Small intestine (tissue), 7 donors: ENCODE results near the gene C11orf68. TPM values are rescaled to one million over a fixed set of nuclear protein-coding genes. Genes with fewer than 3 reads are reported as not detected.

ENCODE experiments used
- DNase-seq, 2 donors: peaks; one replicate each; pipeline versions ENCODE4 v3.0.0 to v3.0.0-alpha.2; 2013
- FAIRE-seq: peaks from 2 replicates; lab custom pipeline; 2012; peaks lifted over from hg19 to GRCh38; lab: Jason Lieb, UNC
- H3K27ac ChIP-seq, 3 donors: one replicate each; pipeline ENCODE4 v1.5.1; 2013; ENCODE audit warnings: low read length in 2 of 3, mild to moderate bottlenecking in 2 of 3, control low read depth in 1 of 3, inconsistent platforms in 1 of 3, low read depth in 1 of 3, moderate library complexity in 1 of 3
- H3K27me3 ChIP-seq, 3 donors: one replicate each; pipeline ENCODE4 v1.6.1; 2013; ENCODE audit warnings: low read length in 3 of 3, inconsistent platforms in 1 of 3; ENCODE audit not compliant: control insufficient read depth in 3 of 3, insufficient read depth in 3 of 3
- H3K36me3 ChIP-seq, 3 donors: one replicate each; pipeline ENCODE4 v1.6.1; 2013; ENCODE audit warnings: low read length in 3 of 3, inconsistent platforms in 1 of 3, low read depth in 1 of 3, mild to moderate bottlenecking in 1 of 3, moderate library complexity in 1 of 3; ENCODE audit not compliant: control insufficient read depth in 3 of 3, insufficient read depth in 2 of 3
- H3K4me1 ChIP-seq, 3 donors: one replicate each; pipeline ENCODE4 v1.6.1; 2013; ENCODE audit warnings: low read length in 2 of 3, inconsistent platforms in 1 of 3, low read depth in 1 of 3, mild to moderate bottlenecking in 1 of 3, moderate library complexity in 1 of 3; ENCODE audit not compliant: control insufficient read depth in 3 of 3, insufficient read depth in 2 of 3
- H3K4me3 ChIP-seq, 3 donors: one replicate each; pipeline ENCODE4 v1.5.1; 2013; ENCODE audit warnings: low read length in 3 of 3, control low read depth in 1 of 3, inconsistent platforms in 1 of 3, low read depth in 1 of 3, mild to moderate bottlenecking in 1 of 3, moderate library complexity in 1 of 3
- H3K9me3 ChIP-seq, 2 donors: one replicate each; pipeline ENCODE4 v1.6.1; 2013; ENCODE audit warnings: low read depth in 1 of 2, low read length in 1 of 2; ENCODE audit not compliant: control insufficient read depth in 2 of 2, insufficient read depth in 1 of 2
- WGBS, 3 donors: extraction: QIAGEN DNeasy Blood & Tissue Kit; methylation state at CpG; one replicate each; pipeline ENCODE4 v1.1.7; 2013; 5-methylcytosine and 5-hydroxymethylcytosine counted together
- polyA plus RNA-seq, 4 donors: library from polyadenylated mRNA; stranded (reverse) in 3 of 4; unstranded in 1 of 4; fragments of 200-250 nt in 3 of 4; fragments of 120-200 nt in 1 of 4; gene quantifications; one replicate each; pipeline versions ENCODE4 v1.2.1 to v1.2.3, GENCODE V29; 2013
- donor health status: healthy with polysubstance abuse.
- donor health status: control.
- donor health status: control.
- donor health status: Bipolar disorder and iron deficiency.
- donor health status: healthy.

The C11orf68 gene
- polyA plus RNA-seq, 4 donors, result 23.9 to 32.7 (median 26.9) TPM

GRCh38 chr11:65941720-65942310 lies 23.0 kb upstream of the C11orf68 start:
- Histone ChIP-seq H3K4me1 (no peaks in the 10 kb centered on the region), H3K9me3 (no peaks in the 10 kb centered on the region), H3K27me3 (peaks cover 0 to 7% (median 0%) of the 10 kb centered on the region in 3 donors), H3K4me3 (no peak overlapping the region), H3K27ac (no peak overlapping the region), H3K36me3 (no peaks in the 10 kb centered on the region)
- FAIRE-seq, result no peak
- WGBS, 3 donors, result 60 to 74% (median 68%) methylated on average over 9 of the region's 9 CpGs
- DNase-seq, result no peak

DNA sequence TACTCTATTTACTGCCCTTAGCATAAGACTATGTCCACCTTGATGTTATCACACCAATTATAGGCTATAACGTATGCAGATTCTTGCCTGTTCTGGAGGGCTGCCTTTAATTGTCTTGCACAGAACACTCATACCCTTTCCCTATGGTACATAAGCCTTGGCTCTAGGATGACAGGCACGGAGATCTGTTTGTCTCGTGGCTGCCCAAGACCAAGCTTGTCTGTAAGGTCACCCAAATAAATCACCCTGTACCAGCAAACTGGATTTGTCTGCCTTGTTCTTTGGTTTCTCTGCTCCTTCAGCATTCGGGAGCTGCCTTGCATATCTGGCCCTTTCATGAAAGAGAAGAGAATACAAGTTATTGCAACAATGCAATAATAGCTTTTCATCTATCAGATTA lies 18.9 kb upstream of the C11orf68 start:
- 47 to 65% (median 53%) methylated on average over 4 of the region's 4 CpGs for WGBS, 3 donors
- DNase-seq, result no peak

DNA sequence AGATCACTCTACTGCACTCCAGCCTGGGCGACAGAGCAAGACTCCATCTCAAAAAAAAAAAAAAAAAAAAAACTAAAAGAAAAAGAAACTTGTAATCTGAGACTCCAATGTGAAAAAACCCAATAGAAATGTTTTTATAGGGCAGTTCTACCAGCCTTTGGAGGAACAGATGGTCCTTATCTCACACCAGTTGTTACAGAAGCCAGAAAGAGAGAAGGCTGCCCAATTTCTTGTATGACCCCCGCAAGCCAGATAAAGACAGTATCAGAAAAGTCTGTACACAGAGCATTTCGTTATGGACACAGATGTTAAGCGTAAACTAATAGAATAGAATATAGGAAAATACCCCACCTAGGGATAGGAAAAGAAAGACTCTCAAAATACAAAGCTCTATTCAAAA lies 15.2 kb upstream of the C11orf68 start:
- Histone ChIP-seq H3K27ac (no peak overlapping the region), H3K36me3 (no peaks in the 10 kb centered on the region), H3K4me3 (no peak overlapping the region), H3K9me3 (peaks cover 0 to 4% of the 10 kb centered on the region in 2 donors), H3K4me1 (no peaks in the 10 kb centered on the region), H3K27me3 (peaks cover 0 to 17% (median 0%) of the 10 kb centered on the region in 3 donors)
- FAIRE-seq, result no peak
- DNase-seq, result no peak
- 60 to 81% (median 78%) methylated on average over 3 to 4 of the region's 4 CpGs for WGBS, 3 donors

More for the DNA sequence above, 18.9 kb upstream of the C11orf68 start:
- H3K27ac ChIP-seq, result no peak overlapping the region
- no peaks in the 10 kb centered on the region for H3K4me1 ChIP-seq
- peaks cover 0 to under 1% of the 10 kb centered on the region in 2 donors for H3K9me3 ChIP-seq
- H3K36me3 ChIP-seq, result no peaks in the 10 kb centered on the region
- no peak overlapping the region for H3K4me3 ChIP-seq
- FAIRE-seq, result no peak
- H3K27me3 ChIP-seq, result peaks cover 0 to 14% (median 0%) of the 10 kb centered on the region in 3 donors

DNA sequence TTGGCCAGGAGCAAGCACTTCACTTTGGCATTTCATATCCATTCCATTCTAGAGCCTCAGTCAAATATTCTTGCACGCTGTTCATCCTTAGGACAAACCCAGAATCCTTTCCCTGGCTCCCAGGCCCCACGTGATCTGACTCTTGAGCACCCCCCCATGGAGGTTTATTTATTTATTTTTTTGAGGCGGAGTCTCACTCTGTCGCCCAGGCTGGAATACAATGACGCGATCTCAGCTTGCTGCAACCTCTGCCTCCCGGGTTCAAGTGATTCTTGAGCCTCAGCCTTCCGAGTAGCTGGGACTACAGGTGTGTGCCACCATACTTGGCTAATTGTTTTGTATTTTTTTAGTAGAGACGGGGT lies 13.7 kb upstream of the C11orf68 start:
- FAIRE-seq, result no peak
- 25 to 43% (median 40%) methylated on average over 9 of the region's 9 CpGs for WGBS, 3 donors
- H3K27me3 ChIP-seq, result peaks cover 0 to 17% (median 0%) of the 10 kb centered on the region in 3 donors
- H3K9me3 ChIP-seq, result peaks cover 0 to 4% of the 10 kb centered on the region in 2 donors
- no peaks in the 10 kb centered on the region for H3K36me3 ChIP-seq
- no peak overlapping the region for H3K4me3 ChIP-seq
- H3K4me1 ChIP-seq, result no peaks in the 10 kb centered on the region
- no peak overlapping the region for H3K27ac ChIP-seq
- DNase-seq, result no peak

DNA sequence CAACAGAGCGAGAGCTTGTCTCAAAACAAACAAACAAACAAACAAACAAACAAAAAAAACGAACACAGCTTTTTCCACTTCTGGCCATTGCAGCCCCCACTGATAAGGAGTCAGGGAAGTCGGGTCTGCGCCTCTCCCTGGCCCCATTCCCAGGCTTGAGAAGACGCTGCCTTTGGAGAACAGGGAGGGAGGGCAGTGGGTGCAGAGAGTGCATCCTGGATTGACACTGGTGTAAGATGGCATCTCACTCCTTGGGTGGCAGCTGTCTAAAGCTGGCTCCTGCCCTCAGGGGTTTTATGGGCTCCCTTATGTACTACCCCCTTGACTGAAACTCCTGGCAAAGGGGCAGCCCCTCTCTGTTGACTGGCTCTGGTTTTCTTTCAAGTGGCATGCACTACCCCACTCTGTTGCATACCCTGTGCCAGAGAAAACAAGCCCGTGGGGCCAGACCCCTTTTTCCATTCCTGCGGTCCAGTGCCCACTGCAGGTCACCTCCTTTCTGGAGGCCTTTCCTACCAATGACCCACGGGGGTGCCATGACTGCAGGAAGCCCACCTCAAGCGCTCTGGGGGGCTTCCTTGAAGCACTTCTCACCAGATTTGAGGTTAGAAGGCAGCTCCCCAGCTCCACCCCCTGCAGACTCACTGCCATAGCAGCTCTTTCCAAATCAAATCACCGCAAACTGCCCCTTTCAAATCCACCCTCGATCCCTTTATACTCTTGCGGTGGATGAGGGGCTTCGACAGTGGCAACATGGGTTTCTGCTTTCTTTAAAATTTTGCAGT lies 13.1 kb upstream of the C11orf68 start:
- no peak for FAIRE-seq
- 51 to 63% (median 57%) methylated on average over 13 of the region's 13 CpGs for WGBS, 3 donors
- DNase-seq, result no peak
- peaks cover 0 to 4% of the 10 kb centered on the region in 2 donors for H3K9me3 ChIP-seq
- H3K4me1 ChIP-seq, result no peaks in the 10 kb centered on the region
- no peak overlapping the region for H3K4me3 ChIP-seq
- peaks cover 0 to 17% (median 0%) of the 10 kb centered on the region in 3 donors for H3K27me3 ChIP-seq
- no peak overlapping the region for H3K27ac ChIP-seq
- no peaks in the 10 kb centered on the region for H3K36me3 ChIP-seq

- 61 to 74% (median 71%) methylated on average over 6 of the region's 6 CpGs for WGBS, 3 donors
- FAIRE-seq (no peak), DNase-seq (no peak)
- Histone ChIP-seq H3K36me3 (peaks cover 0 to 6% (median 0%) of the 10 kb centered on the region in 3 donors), H3K9me3 (peaks cover 0 to 4% of the 10 kb centered on the region in 2 donors), H3K4me1 (no peaks in the 10 kb centered on the region), H3K4me3 (no peak overlapping the region), H3K27me3 (peaks cover 0 to 17% (median 0%) of the 10 kb centered on the region in 3 donors), H3K27ac (peak overlapping the region in 2 of 3 donors; percentile 41 to 59)
These were observed 9.8 kb upstream of the C11orf68 start for GRCh38 chr11:65928667-65929066.

- DNase-seq (peak in 1 of 2 donors; percentile 71), FAIRE-seq (no peak)
- Histone ChIP-seq H3K9me3 (peaks cover 0 to 4% of the 10 kb centered on the region in 2 donors), H3K4me3 (no peak overlapping the region), H3K27me3 (peaks cover 0 to 12% (median 0%) of the 10 kb centered on the region in 3 donors), H3K36me3 (peaks cover 0 to 10% (median 0%) of the 10 kb centered on the region in 3 donors), H3K27ac (peak overlapping the region in 2 of 3 donors; percentile 69 to 83), H3K4me1 (no peaks in the 10 kb centered on the region)
- 22 to 35% (median 23%) methylated on average over 9 of the region's 9 CpGs for WGBS, 3 donors
These were observed 9.1 kb upstream of the C11orf68 start for GRCh38 chr11:65927904-65928397.

- Histone ChIP-seq H3K36me3 (peaks cover 0 to 32% (median 3%) of the 10 kb centered on the region in 3 donors), H3K27me3 (no peaks in the 10 kb centered on the region), H3K9me3 (no peaks in the 10 kb centered on the region), H3K4me1 (peaks cover 0 to 6% (median 4%) of the 10 kb centered on the region in 3 donors), H3K4me3 (no peak overlapping the region), H3K27ac (no peak overlapping the region)
- 45 to 75% (median 64%) methylated on average over 2 of the region's 2 CpGs for WGBS, 3 donors
- FAIRE-seq (no peak), DNase-seq (no peak)
These were observed 6.5 kb upstream of the C11orf68 start for GRCh38 chr11:65925397-65925796.
